Hematopoietic multipotent progenitor cell treated with erythropoietin and hydrocortisone succinate and interleukin-3 and kit ligand, for 15 days (in vitro differentiated cells): ENCODE measurements around the gene HS3ST4.
"Not testable (repeated sequence)": the region's sequence is repeated elsewhere in the genome, so short reads cannot be mapped to it uniquely, and the experiment has no call there.

Experiments used
- DNase-seq: peaks from one replicate; pipeline ENCODE4 v3.0.0-alpha.2; 2015; ENCODE audit warnings: low spot score

Gene HS3ST4

GRCh38 chr16:25988882-25989281, 297.1 kb downstream of the HS3ST4 start:
- DNase-seq, result no peak

GRCh38 chr16:25996052-25996451, 304.3 kb downstream of the HS3ST4 start:
- DNase-seq, result no peak

GRCh38 chr16:26005336-26005735, 313.6 kb downstream of the HS3ST4 start:
- DNase-seq, result no peak

GRCh38 chr16:26012376-26012775, 320.6 kb downstream of the HS3ST4 start:
- no peak for DNase-seq

- DNase-seq, result no peak
Measured at GRCh38 chr16:26015776-26016175, 324.0 kb downstream of the HS3ST4 start.

- no peak for DNase-seq
Measured at GRCh38 chr16:26016989-26017388, 325.2 kb downstream of the HS3ST4 start.

- no peak for DNase-seq
Measured at GRCh38 chr16:26019381-26020242, 327.9 kb downstream of the HS3ST4 start.

GRCh38 chr16:26026709-26027450, 335.1 kb downstream of the HS3ST4 start:
- DNase-seq, result no peak

- DNase-seq, result no peak
Measured at GRCh38 chr16:26031286-26031685, 339.5 kb downstream of the HS3ST4 start.

GRCh38 chr16:26032661-26033060, 340.9 kb downstream of the HS3ST4 start:
- not testable (repeated sequence) for DNase-seq

GRCh38 chr16:26041952-26042668, 350.4 kb downstream of the HS3ST4 start:
- no peak for DNase-seq

- DNase-seq, result no peak
Measured at GRCh38 chr16:26050472-26050871, 358.7 kb downstream of the HS3ST4 start.

- DNase-seq, result no peak
Measured at GRCh38 chr16:26051063-26051462, 359.3 kb downstream of the HS3ST4 start.

- no peak for DNase-seq
Measured at GRCh38 chr16:26053889-26054288, 362.1 kb downstream of the HS3ST4 start.

- DNase-seq, result no peak
Measured at GRCh38 chr16:26058326-26058725, 366.6 kb downstream of the HS3ST4 start.

- DNase-seq, result no peak
Measured at GRCh38 chr16:26070302-26071100, 378.7 kb downstream of the HS3ST4 start.

GRCh38 chr16:26071101-26071866, 379.5 kb downstream of the HS3ST4 start:
- DNase-seq, result no peak

GRCh38 chr16:26078716-26079355, 387.1 kb downstream of the HS3ST4 start:
- DNase-seq, result no peak

- no peak for DNase-seq
Measured at GRCh38 chr16:26087091-26087490, 395.3 kb downstream of the HS3ST4 start.

GRCh38 chr16:26091511-26091910, 399.8 kb downstream of the HS3ST4 start:
- DNase-seq, result no peak
